Transverse colon (tissue), 4 donors: Measurements from ENCODE around the gene HHIP. TPM values are rescaled to one million over a fixed set of nuclear protein-coding genes. Genes with fewer than 3 reads are reported as not detected.
A peak's percentile ranks its signal among the peaks of the same experiment; 100 is the strongest.

Experiments used
- DNase-seq: peaks from one replicate; pipeline ENCODE4 v3.0.0-alpha.2; 2019
- H3K27ac ChIP-seq, 4 donors: fragments of 200-600 bp; sonication (generic); 2 replicates each; pipeline ENCODE4 v1.5.1; 2016 to 2018; ENCODE audit warnings: inconsistent platforms in 4 of 4
- H3K27me3 ChIP-seq: fragments of 200-600 bp; sonication (generic); 2 replicates; pipeline ENCODE4 v1.5.1; 2017; ENCODE audit warnings: inconsistent platforms
- H3K36me3 ChIP-seq, 4 donors: fragments of 200-600 bp; sonication (generic); 2 replicates each; pipeline ENCODE4 v1.5.1; 2017 to 2019; ENCODE audit warnings: inconsistent platforms in 4 of 4
- H3K4me1 ChIP-seq, 4 donors: fragments of 200-600 bp; sonication (generic); 2 replicates each; pipeline ENCODE4 v1.5.1; 2017 to 2020; ENCODE audit warnings: inconsistent platforms in 4 of 4
- H3K4me3 ChIP-seq, 4 donors: fragments of 200-600 bp; sonication (generic); 1 replicate in 1 of 4; 2 replicates in 3 of 4; pipeline versions ENCODE4 v1.5.1 to v1.6.1; 2017 to 2019; ENCODE audit warnings: inconsistent platforms in 4 of 4
- H3K9me3 ChIP-seq, 2 donors: fragments of 200-600 bp; sonication (generic); 2 replicates each; pipeline ENCODE4 v1.5.1; 2017 to 2019; ENCODE audit warnings: inconsistent platforms in 2 of 2
- CTCF ChIP-seq, 5 experiments: fragments of 200-600 bp in 3 of 5; fragments of 450-650 bp in 2 of 5; sonication (generic) in 3 of 5; IDR thresholded peaks; 1 replicate in 2 of 5; 2 replicates in 3 of 5; pipeline ENCODE4 v1.5.1; 2016 to 2017; ENCODE audit warnings: antibody characterized with exemption in 5 of 5, inconsistent platforms in 3 of 5, mild to moderate bottlenecking in 2 of 5, moderate library complexity in 1 of 5
- EP300 ChIP-seq: sonication (generic); formaldehyde crosslinking; IDR thresholded peaks from one replicate; pipeline ENCODE4 v1.6.1; 2017; ENCODE audit warnings: antibody characterized with exemption, low read depth
- POLR2A ChIP-seq: fragments of 450-650 bp; IDR thresholded peaks from one replicate; pipeline ENCODE4 v1.6.1; 2016; ENCODE audit warnings: antibody characterized with exemption, mild to moderate bottlenecking, moderate library complexity
- POLR2AphosphoS5 ChIP-seq, 3 donors: sonication (generic); formaldehyde crosslinking; IDR thresholded peaks; one replicate each; pipeline ENCODE4 v1.6.1; 2016; ENCODE audit warnings: antibody characterized with exemption in 3 of 3
- WGBS, 2 donors: methylation state at CpG; one replicate each; pipeline ENCODE4 v1.1.5; 2018; ENCODE audit warnings: low coverage in 1 of 2; 5-methylcytosine and 5-hydroxymethylcytosine counted together
- in situ Hi-C, 4 donors: fragments of 200-750 bp; cut with MboI; loops; one replicate each; pipeline versions ENCODE4 v1.15.0 to v1.15.1; 2017; ENCODE audit warnings: low sequenced_read_pairs in 3 of 4, low pct_ligation_motif_present in 1 of 4, low pct_unique_long_range_greater_than_20kb in 1 of 4
- intact Hi-C: fragments of 100-400 bp; cut with DNase I; formaldehyde crosslinking; loops from one replicate; pipeline ENCODE4 v1.15.1; 2023; ENCODE audit warnings: low total_unique reads
- total RNA-seq, 4 donors: library from RNA; depleted of rRNA; stranded (reverse); fragments of >200 nt; gene quantifications; one replicate each; pipeline ENCODE4 v1.1.0, GENCODE V29; 2016

Gene HHIP
- total RNA-seq, 4 donors from 2014 or later, result 0.20 to 5.9 (median 3.3) TPM

DNA sequence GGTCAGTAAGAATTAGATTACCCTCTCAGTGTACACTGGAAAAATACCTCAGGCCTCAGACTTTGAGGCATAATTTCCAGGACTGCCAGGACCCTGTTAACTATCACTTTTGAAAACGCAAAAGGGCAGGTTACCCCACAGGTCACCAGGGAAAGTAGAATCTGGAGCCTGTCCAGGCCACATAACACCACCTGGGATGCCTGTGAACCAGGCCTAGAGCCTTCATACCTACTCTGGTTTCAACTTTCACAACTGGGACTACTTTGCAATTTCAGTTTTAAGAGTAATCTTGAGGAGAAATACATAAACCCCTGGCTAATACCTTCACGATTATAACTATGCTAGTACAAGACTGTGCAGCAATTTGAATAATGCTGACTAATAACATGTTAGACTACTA is 132.4 kb downstream of the HHIP start:
- intact Hi-C loops (no loop called here), in situ Hi-C loops (no loop called here)
- no peak for TF ChIP-seq POLR2AphosphoS5 (IDR thresholded peaks at IDR 0.05)
- no peak for TF ChIP-seq CTCF (IDR thresholded peaks at IDR 0.05)
- TF ChIP-seq POLR2A, result no peak
- no peak for TF ChIP-seq EP300
- Histone ChIP-seq H3K4me1 (no peaks in the 10 kb centered on the region), H3K27ac (no peak overlapping the region), H3K9me3 (no peaks in the 10 kb centered on the region), H3K36me3 (no peaks in the 10 kb centered on the region), H3K27me3 (no peaks in the 10 kb centered on the region), H3K4me3 (no peak overlapping the region)
- WGBS, 2 donors, result 73 to 90% methylated on average over 1 to 2 of the region's 2 CpGs
- DNase-seq, result no peak

DNA sequence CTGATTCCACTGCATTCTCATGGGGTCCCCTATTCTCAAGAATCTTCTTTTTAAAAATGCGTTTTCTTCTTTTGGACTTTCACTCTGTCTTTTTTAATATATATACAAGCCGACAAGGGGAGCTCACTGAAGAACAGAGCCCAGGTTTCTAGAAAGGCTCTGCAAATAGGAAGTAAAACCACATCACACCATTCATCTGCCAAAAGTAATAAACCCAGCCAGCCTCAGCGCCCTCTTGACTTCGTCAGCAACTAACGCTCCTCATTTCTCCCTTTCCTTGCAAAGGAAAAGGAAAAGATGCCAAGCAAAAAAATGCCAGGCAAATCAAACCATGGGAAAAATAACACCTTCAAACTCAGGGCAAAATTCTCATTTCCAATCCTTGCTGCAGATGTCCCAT is 136.4 kb downstream of the HHIP start:
- Histone ChIP-seq H3K36me3 (no peaks in the 10 kb centered on the region), H3K27ac (no peak overlapping the region), H3K4me3 (no peak overlapping the region), H3K9me3 (no peaks in the 10 kb centered on the region), H3K4me1 (peaks cover 0 to 2% (median 0%) of the 10 kb centered on the region in 4 donors), H3K27me3 (no peaks in the 10 kb centered on the region)
- in situ Hi-C loops, result no loop called here
- DNase-seq, result no peak
- intact Hi-C loops, result no loop called here
- WGBS, 2 donors, result 20 to 27% methylated on average over 2 to 5 of the region's 5 CpGs
- TF ChIP-seq CTCF (IDR thresholded peaks at IDR 0.05), result no peak
- TF ChIP-seq POLR2AphosphoS5 (IDR thresholded peaks at IDR 0.05), result no peak
- no peak for TF ChIP-seq POLR2A
- no peak for TF ChIP-seq EP300

GRCh38 chr4:144785961-144786360 is 140.0 kb downstream of the HHIP start:
- intact Hi-C loops, result no loop called here
- in situ Hi-C loops, result no loop called here
- Histone ChIP-seq H3K4me1 (peaks cover 0 to 9% (median 2%) of the 10 kb centered on the region in 4 donors), H3K27ac (no peak overlapping the region), H3K27me3 (no peaks in the 10 kb centered on the region), H3K9me3 (no peaks in the 10 kb centered on the region), H3K4me3 (no peak overlapping the region), H3K36me3 (no peaks in the 10 kb centered on the region)
- 88% methylated on average over 3 of the region's 3 CpGs; no CpG with 5 or more reads in 1 of the 2 donors for WGBS, 2 donors
- no peak for DNase-seq
- TF ChIP-seq POLR2A (no peak), EP300 (no peak), POLR2AphosphoS5 (IDR thresholded peaks at IDR 0.05) (no peak), CTCF (IDR thresholded peaks at IDR 0.05) (no peak)

DNA sequence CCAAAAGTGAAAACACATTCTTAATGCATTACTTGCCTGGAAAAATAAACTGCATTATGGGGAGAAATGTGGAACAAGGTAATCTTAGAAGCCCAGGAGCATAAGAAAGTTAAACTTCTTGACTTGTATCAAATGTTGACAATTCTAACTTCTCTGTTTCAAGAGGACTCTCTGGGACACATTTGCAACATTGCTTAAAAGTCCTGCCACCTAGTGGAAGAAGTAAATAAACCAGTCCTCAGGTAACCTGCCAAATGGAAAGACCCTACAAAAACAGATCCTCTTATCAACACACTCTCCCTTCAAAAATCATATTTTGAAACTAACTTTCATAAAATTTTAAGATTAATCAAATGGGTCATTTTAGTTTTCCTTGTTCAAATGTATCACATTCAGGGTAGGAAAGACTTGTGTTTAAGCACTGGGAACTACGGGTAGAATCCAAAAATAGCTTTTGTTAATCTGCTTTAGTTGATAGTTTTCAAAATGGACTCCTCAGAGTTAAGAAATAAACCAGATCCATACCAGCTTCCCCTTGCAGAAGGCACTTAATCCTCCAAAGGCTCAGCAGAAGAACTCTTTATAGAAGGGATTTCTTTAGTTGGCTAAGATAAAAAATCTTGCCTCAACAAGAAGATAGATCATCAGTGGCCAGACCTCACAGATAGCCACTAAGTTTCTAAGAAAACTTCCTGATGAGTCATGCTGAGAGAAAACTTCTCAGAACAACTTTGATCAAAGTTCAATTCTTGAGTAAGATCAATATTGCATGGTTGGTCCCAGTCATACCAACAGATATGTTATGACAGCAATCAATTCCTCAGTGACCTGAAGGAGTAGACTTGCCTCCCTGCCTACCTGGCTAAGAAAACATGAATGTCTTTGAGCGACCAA is 141.7 kb downstream of the HHIP start:
- H3K36me3 ChIP-seq, result no peaks in the 10 kb centered on the region
- no peak for DNase-seq
- no peak overlapping the region for H3K4me3 ChIP-seq
- in situ Hi-C loops, result no loop called here
- no peaks in the 10 kb centered on the region for H3K27me3 ChIP-seq
- H3K9me3 ChIP-seq, result no peaks in the 10 kb centered on the region
- 50 to 61% methylated on average over 2 of the region's 2 CpGs for WGBS, 2 donors
- H3K27ac ChIP-seq, result no peak overlapping the region
- intact Hi-C loops, result no loop called here
- no peak for TF ChIP-seq POLR2A
- peak; percentile 17 to 38 (median 29) for TF ChIP-seq CTCF (IDR thresholded peaks at IDR 0.05)
- peaks cover 0 to 9% (median 2%) of the 10 kb centered on the region in 4 donors for H3K4me1 ChIP-seq
